Mammary epithelial cell (primary cell): ENCODE results near the gene ENC1.

Experiments
- CTCF ChIP-seq, 2 donors: IDR thresholded peaks in 1 of 2; conservative IDR thresholded peaks in 1 of 2; 2 replicates each; pipeline ENCODE4 v1.5.1; 2011 to 2012; ENCODE audit warnings: inconsistent platforms in 2 of 2, low read length in 2 of 2, mild to moderate bottlenecking in 2 of 2, control low read depth in 1 of 2, low read depth in 1 of 2; ENCODE audit not compliant: insufficient read depth in 1 of 2; ENCODE audit errors: extremely low read depth in 1 of 2
- EZH2 ChIP-seq: IDR thresholded peaks from 2 replicates; pipeline ENCODE4 v1.6.1; 2012; ENCODE audit warnings: low read length, inconsistent platforms, borderline replicate concordance

GRCh38 chr5:74582853-74583252 is 57.7 kb downstream of the ENC1 start:
- TF ChIP-seq CTCF (conservative IDR thresholded peaks at IDR 0.05 in 1 of 2, IDR thresholded peaks at IDR 0.05 in 1 of 2; ENCODE audit: extremely low read depth in 1 of 2, insufficient read depth in 1 of 2, low read depth in 1 of 2, low read length in 2 of 2) (no peak), EZH2 (no peak)
